ENCODE results near the gene DGKB. TPM values are rescaled to one million over a fixed set of nuclear protein-coding genes. Genes with fewer than 3 reads are reported as not detected.

Gene DGKB
- total RNA-seq, 6 experiments from 2014 or later: 0.23 to 0.76 (median 0.61) TPM

GRCh38 chr7:14585232-14585631 lies 317.3 kb downstream of the DGKB start:
- no peak for TF ChIP-seq CTCF (IDR thresholded peaks at IDR 0.05)
- DNase-seq: no peak
- no peaks in the 10 kb centered on the region for H3K36me3 Mint-ChIP-seq (ENCODE audit: low read depth)

GRCh38 chr7:14583518-14583917 lies 319.0 kb downstream of the DGKB start:
- Mint-ChIP-seq H3K4me1 (ENCODE audit: low read depth) (no peaks in the 10 kb centered on the region), H3K27me3 (ENCODE audit: insufficient read depth) (no peaks in the 10 kb centered on the region), H3K27ac (no peak overlapping the region), H3K9me3 (peaks cover 14% of the 10 kb centered on the region), H3K36me3 (ENCODE audit: low read depth) (no peaks in the 10 kb centered on the region), H3K4me3 (no peak overlapping the region)
- no peak for DNase-seq
- no peak for TF ChIP-seq CTCF (IDR thresholded peaks at IDR 0.05)

More at GRCh38 chr7:14585232-14585631, 317.3 kb downstream of the DGKB start:
- Mint-ChIP-seq H3K4me3 (no peak overlapping the region), H3K27me3 (ENCODE audit: insufficient read depth) (no peaks in the 10 kb centered on the region), H3K4me1 (ENCODE audit: low read depth) (peaks cover 2% of the 10 kb centered on the region; the same call in 1 of the 2 replicates), H3K9me3 (peaks cover 14% of the 10 kb centered on the region), H3K27ac (no peak overlapping the region)

- TF ChIP-seq CTCF (IDR thresholded peaks at IDR 0.05): no peak
- H3K4me1 Mint-ChIP-seq (ENCODE audit: low read depth): peaks cover under 1% of the 10 kb centered on the region; the same call in 1 of the 2 replicates
- no peak for DNase-seq
- peaks cover 14% of the 10 kb centered on the region for H3K9me3 Mint-ChIP-seq
- no peaks in the 10 kb centered on the region for H3K36me3 Mint-ChIP-seq (ENCODE audit: low read depth)
- H3K27ac Mint-ChIP-seq: no peak overlapping the region
- H3K27me3 Mint-ChIP-seq (ENCODE audit: insufficient read depth): no peaks in the 10 kb centered on the region
- no peak overlapping the region for H3K4me3 Mint-ChIP-seq
Measured at GRCh38 chr7:14582010-14582409, 320.5 kb downstream of the DGKB start.

DNA sequence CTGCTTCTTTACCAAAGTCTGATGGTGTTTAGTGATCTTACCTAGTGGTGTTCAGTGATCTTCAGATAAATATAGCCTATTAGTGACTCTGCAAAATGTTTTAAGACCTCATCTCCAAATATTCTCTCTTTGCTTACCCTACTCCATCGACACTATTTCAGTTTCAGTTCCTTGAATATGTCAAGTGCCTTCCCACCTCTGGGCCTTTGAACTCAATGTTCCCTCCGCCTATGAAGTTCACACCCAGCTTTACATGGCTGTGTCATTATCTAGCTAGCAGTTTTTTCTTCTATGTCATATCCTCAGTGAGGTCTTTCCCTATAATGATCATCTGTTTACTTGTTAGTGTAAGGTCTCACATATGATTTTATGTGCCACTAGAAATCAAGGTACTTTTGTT lies 322.6 kb downstream of the DGKB start:
- H3K27me3 Mint-ChIP-seq (ENCODE audit: insufficient read depth): no peaks in the 10 kb centered on the region
- DNase-seq: no peak
- H3K4me3 Mint-ChIP-seq: no peak overlapping the region
- no peaks in the 10 kb centered on the region; the same call in 1 of the 2 replicates for H3K9me3 Mint-ChIP-seq
- H3K36me3 Mint-ChIP-seq (ENCODE audit: low read depth): no peaks in the 10 kb centered on the region
- H3K27ac Mint-ChIP-seq: no peak overlapping the region
- no peak for TF ChIP-seq CTCF (IDR thresholded peaks at IDR 0.05)
- peaks cover 6% of the 10 kb centered on the region; the same call in 1 of the 2 replicates for H3K4me1 Mint-ChIP-seq (ENCODE audit: low read depth)

- no peak for DNase-seq
- H3K4me3 Mint-ChIP-seq: no peak overlapping the region
- H3K27me3 Mint-ChIP-seq (ENCODE audit: insufficient read depth): no peaks in the 10 kb centered on the region
- no peaks in the 10 kb centered on the region for H3K9me3 Mint-ChIP-seq
- TF ChIP-seq CTCF (IDR thresholded peaks at IDR 0.05): no peak
- H3K36me3 Mint-ChIP-seq (ENCODE audit: low read depth): no peaks in the 10 kb centered on the region
- no peak overlapping the region for H3K27ac Mint-ChIP-seq
- H3K4me1 Mint-ChIP-seq (ENCODE audit: low read depth): peaks cover 6% of the 10 kb centered on the region; the same call in 1 of the 2 replicates
Measured at GRCh38 chr7:14576578-14576977, 326.0 kb downstream of the DGKB start.
